GM21526 (cell line): ENCODE data around the gene EEF2.
"Not testable (repeated sequence)": the region's sequence is repeated elsewhere in the genome, so short reads cannot be mapped to it uniquely, and the experiment has no call there.

Experiments used
- ATAC-seq: cut with Tn5 transposase; IDR thresholded peaks from one replicate; pipeline ENCODE4 v1.9.1; 2021; ENCODE audit warnings: moderate library complexity; ENCODE audit not compliant: unreplicated experiment, low FRiP score

EEF2 gene

DNA sequence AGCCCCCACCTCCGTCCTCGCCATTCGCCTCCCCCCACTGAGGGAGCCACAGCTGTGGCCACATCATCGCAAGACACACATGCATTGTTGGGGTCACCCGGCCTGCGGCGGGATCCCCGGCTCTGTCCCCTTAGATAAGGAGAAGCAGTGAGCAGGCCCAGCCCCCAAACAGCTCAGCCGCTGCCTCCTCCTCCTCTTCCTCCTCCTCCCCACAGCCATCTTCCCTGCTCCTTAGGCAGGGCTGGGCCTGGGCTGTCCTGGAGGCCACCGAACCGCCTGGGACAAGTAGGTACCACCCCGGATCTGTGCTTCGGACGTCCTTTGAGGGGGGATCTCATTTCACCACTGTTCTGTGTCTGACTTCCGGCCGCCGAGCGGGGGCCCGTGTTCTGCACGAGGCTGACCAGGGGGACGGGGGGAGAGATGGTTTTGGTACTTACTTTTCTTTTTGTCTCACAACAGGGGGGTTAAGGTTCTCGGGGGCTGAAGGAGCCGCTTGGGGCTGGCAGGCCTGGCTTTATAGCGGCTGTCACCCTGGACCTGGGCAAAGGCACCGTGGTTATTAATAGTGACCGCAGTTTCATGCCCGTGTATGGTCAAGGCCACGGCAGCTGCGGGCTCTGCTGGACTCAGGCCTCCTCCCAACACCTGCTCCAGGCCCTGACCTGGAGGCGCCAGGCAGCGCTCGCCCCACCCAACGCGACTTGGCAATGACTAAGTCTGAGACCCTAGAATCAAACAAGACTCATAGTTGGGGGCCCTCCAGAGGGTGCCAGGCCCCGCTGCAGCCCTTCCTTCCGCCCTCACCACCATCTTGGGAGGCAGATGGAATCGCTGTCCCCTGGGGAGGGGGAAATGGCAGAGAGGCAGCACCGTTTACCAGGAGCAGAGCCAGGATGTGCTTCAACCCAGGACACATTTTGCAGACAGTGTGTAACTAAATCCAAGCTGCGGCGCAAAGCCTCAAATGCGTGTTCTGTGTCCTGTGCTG, 34.1 kb downstream of the EEF2 start:
- ATAC-seq = no peak

DNA sequence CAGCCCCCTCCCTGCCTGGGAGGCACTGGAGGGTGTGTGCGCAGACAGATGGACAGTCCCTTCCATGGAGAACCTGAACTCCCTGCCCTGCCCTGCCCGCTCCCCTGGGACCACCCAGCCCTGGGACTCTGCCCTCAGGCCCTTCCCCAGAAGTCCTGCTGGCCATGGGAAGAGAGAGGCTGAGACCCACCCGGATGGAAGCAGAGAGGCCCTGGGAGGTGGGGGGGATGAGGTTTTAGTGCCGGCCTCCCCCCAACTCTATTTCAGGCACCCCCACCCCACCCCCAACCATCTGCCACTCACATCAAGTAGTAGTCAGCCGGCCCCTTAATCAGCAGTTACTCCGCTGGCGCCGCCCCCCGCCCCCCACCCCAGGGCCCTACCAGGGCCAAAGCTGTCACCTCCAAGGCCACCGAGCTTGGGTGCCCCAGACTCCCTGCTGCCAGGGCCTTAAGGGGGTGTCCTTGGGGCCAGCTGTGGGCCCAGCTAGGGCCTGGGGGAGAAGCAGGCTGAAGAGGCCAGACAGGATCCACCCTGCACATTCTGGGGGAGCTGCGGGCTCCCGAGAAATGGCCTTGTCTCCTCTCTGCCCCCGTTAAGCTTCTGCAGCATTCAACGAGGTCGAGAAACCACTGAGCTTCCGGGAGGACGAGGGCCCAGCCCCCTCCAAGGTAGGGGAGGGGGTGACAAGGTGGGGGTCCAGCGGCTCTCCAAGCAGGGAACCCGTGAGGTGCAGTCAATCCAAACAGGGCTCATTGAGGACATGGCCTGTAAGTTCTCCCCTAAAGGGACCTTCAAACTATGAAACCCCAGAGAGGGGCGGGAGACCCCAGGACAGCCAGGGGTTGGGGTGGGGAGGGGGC, 35.0 kb downstream of the EEF2 start:
- no peak for ATAC-seq

DNA sequence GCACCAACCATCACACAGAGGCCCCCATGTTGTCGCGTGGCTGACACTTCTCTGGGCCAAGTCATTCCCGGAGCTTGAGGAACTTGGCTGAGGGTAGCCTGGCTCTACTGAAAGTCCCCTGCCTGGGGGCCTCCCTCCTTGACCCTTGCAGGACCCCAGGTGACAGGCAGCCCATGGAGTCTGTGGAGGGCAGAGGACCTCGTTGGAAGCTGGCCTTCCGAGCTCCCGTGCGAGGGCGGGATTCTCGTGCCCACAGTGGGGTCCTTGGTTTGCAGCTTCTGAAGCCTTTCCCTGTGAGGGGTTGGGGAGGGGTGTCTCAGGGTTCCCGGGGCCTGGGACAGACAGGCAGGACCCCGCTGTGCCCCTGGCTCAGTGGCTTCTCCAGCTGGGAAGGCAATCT, 36.0 kb downstream of the EEF2 start:
- no peak for ATAC-seq

DNA sequence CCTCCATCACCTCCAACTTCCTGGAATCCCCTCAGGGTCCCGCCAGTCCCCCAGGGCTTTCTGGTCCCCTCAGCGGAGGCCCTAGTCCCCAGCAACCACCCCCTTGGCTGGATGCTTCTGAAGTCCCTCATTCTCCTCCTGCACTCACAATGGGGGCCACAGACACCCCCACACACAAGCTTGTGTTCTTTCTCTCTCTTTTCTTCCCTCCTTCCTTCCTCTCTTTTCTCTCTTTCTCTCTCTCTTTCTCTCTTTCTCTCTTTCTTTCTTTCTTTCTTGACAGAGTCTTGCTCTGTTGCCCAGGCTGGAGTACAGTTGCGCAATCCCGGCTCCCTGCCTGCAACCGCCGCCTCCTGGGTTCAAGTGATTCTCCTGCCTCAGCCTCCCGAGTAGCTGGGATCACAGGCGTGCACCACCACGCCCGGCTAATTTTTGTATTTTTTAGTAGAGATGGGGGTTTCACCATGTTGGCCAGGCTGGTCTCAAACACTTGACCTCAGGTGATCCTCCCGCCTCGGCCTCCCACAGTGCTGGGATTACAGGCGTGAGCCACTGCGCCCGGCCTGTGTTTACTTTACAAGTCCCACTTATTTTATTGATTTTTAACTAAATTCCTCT, 37.8 kb downstream of the EEF2 start:
- not testable (repeated sequence) for ATAC-seq

DNA sequence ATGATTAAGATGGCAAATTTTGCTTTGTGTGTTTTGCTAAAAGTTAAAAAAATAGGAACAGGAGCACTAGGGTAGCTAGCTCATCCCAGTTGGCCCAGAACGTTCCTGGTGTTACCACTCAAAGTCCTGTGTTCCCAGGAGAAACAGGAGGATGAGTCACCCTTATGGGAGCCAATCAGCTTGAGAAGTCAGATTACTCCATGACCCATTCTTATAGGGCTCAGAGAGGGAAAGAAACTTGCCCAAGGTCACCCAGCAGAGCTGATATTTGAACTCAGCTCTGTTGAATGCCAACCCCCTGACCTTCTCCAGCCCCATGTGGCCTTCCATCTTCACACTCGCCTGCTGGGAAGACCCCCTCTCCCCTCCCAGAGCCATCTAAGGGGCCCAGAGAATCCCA, 39.4 kb downstream of the EEF2 start:
- no peak for ATAC-seq

DNA sequence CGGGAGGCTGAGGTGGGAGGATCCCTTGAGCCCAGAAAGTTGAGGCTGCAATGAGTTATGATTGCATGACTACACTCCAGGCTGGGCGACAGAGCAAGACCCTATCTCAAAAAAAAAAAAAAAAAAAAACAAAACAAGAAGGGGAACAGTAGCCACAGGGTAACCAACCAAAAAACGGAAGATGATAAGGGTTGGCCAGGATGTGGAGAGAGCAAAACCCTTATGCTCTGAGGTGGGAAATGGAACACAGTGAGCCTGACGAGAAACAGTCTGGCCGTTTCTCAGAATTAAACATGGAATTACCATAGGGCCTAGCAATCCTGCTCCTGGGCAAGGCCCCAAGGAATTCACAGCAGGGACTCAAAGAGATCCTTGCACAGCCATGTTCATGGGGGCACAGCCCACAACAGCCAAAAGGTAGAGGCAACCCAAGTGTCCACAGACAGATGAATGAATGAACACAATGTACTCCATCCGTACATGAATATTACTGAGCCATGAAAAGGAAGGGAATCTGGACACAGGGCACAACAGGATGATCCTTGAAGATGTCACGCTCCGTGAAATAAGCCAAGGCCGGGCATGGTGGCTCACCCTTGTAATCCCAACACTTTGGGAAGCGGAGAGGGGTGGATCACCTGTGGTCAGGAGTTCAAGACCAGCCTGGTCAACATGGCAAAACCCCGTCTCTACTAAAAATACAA, 41.1 kb downstream of the EEF2 start:
- ATAC-seq = no peak

DNA sequence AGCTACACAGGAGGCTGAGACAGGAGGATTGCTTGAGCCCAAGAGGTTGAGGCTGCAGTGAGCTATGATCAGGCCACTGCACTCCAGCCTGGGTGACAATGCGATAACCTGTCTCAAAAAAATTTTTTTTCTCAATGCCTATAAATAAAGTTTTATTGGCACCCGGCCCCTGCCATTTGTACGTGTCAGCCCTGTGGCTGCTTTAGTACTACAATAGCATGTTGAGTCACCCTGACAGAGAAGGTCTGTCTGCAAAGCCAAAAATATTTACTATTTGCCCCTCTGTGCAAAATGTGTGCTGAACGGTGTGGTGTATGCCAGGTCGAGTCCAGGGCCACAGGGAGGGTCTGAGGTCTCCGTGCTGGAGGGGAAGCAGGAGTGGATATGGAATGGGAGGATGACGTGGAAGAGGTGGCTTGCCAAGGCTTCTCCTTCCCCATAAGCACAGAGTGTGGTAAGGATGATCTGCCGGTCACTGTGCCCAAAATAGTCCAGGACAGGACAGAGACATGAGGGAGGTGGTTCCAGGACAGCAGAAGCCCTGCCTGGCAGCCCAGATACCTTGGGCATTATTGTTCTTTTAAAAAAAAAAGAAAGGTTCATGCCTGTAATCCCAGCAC, 42.4 kb downstream of the EEF2 start:
- no peak for ATAC-seq

DNA sequence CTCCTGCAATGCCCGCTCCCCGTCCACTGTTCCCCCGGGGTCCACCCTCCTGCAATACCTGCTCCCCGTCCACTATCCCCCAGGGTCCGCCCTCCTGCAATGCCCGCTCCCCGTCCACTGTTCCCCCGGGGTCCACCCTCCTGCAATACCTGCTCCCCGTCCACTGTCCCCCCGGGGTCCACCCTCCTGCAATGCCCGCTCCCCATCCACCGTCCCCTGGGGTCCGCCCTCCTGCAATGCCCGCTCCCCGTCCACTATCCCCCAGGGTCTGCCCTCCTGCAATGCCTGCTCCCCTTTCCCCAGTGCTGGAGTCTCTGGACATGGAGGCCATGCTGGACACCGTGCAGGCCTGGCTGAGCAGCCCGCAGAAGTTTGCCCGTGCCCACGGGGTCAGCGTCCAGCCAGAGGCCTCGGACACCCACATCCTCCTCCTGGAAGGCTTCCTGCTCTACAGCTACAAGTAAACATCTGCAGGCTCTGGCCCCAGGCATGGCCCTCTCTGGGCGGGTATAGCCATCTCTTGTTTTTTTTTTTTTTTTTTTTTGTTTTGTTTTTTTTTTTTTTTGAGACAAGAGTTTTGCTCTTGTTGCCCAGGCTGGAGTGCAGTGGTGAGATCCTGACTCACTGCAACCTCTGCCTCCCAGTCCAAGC, 46.8 kb downstream of the EEF2 start:
- not testable (repeated sequence) for ATAC-seq

DNA sequence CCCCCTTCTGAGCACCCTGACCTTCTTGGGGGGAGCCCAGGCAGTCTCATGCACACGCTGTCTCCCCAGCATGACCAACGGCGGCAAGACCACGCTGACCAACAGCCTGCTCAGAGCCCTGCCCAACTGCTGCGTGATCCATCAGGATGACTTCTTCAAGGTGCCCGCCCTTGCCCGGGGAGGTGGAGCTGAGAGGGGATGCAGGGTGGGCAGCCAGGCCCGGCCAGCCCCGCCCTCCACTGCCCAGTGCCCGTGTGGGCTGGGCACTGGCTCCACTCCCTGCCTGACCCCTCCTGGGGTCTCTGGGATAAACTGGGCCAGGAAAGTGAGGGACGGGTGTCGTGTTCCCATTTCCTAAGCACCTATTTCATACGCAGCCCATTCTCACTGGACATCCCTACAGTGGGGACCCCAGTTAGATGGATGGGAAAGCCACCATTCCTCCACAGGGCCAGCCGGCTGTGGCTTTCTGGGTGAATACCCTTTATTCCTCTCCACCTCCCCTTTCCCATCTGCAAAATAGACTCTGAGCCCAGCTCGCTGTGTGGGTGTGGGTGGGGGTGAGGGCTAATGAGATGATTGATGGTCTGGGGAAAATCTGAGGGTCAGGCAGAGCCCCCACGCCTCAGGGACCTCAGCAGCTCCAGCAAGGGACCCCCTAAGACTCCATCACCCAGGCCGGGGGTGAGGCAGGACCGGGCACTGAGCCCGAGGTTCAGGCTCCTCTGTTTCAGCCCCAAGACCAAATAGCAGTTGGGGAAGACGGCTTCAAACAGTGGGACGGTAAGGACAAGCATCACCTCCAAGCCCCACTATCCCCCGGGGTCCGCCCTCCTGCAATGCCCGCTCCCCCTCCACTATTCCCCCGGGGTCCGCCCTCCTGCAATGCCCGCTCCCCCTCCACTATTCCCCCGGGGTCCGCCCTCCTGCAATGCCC, 48.5 kb downstream of the EEF2 start:
- ATAC-seq = no peak

DNA sequence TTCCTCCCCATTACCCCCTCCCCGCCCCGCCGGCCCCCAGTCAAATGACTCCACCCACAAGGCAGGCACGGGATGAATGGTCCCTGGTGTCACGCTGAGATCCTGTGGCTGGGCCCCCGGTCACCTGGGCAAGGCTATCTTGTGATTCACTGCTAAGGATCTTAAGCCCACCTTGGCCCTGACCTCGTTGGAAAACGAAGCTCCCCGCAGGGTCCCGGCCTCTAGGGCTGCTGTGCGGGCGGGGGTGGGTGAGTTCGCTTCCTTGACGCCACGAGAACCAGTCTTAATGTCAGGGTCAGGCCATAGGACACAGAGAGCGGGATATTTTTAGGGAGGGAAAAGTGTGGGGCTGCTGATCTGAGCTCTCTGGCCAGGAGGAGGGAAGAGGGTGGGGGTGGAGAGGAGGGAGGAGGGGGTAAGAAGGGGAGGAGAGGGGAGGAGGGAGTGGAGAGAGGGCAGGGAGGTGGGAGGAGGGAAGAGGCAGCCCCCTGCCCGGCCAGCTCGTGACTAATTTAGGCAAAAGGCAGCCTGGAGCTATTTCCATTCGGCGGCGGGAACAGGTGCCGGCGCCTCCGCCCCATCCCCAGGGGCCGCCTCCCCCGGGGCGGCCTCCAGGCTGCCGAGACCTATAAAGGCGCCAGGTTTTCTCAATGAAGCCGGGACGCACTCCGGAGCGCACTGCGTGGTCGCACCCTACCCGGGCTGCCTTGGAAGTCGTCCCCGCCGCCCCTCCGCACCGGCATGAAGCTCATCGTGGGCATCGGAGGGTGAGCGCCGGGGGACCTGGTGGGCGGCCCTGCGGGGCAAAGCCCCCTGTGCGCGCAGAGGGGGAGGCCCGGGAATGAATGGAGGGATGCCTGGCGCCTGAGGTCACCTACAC, 52.1 kb downstream of the EEF2 start, which contains the start of gene NMRK2:
NMRK2 (plus strand) TSS at position 139 of the 880 bp plus-strand sequence; CDS start at position 742, 603 bp downstream.
- ATAC-seq = no peak

DNA sequence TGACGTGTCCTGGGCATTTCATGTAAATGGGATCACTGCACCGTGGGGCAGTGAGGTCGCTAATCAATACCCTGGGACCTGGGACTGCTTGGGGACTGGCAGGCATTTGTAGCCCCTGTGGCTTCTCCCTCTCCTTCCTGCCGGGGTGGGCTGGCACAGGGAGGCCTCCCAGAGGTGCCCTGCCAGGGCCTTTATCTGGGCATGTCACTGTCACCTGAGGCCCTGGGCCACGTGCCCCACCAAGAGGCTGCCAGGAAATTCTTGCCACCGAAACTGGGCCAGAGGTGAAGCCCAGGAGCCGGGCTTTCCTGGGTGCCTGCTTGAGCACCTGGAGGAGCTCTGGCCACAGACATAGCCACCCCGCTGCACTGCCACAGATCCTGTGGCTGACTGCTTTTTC, 54.2 kb downstream of the EEF2 start:
- ATAC-seq = no peak
